ENCODE data around the gene NCMAP. TPM values are rescaled to one million over a fixed set of nuclear protein-coding genes. Genes with fewer than 3 reads are reported as not detected.

The NCMAP gene
- total and polyA plus RNA-seq, 2 of the 8 experiments (the other 6 are each of a cell fraction or from before 2014, with no cell fraction given): 0.21 to 0.39 TPM

DNA sequence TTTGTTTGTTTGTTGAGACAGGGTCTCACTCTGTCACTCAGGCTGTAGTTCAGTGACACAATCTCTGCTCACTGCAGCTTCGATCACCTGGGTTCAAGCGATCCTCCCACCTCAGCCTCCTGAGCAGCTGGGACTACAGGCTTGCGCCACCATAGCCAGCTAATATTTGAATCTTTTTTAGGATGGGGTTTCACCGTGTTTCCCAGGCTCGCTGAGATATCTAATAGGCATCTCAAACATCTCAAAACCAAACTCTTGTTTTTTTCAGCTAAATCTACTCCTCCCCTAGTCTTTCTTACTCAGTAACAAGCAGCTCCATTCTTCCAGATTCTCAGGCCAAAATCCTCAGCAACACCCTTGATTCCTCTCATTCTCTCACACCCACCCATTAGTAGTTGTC lies 65.2 kb downstream of the NCMAP start:
- CTCF ChIA-PET (ENCODE audit: partially characterized antibody): interaction anchor here (1.0 kb wide), 2 partner anchors 11 to 34 kb away, joined by 4 to 6 read pairs; no protein-coding TSS in a partner anchor
- TF ChIP-seq SP1 (IDR thresholded peaks at IDR 0.05; ENCODE audit: low read depth, low read length) (no peak), POLR2A (IDR thresholded peaks at IDR 0.05; ENCODE audit: control extremely low read depth in 1 of 2, low read depth in 2 of 2, low read length in 2 of 2) (no peak), ATF2 (IDR thresholded peaks at IDR 0.05; ENCODE audit: low read length) (no peak), KDM4A (IDR thresholded peaks at IDR 0.05; ENCODE audit: low read depth, low read length, severe bottlenecking) (no peak), POU5F1 (IDR thresholded peaks at IDR 0.05; ENCODE audit: low read depth, low read length) (no peak), FOSL1 (IDR thresholded peaks at IDR 0.05; ENCODE audit: insufficient read depth, low read depth, low read length) (no peak), SRF (IDR thresholded peaks at IDR 0.05; ENCODE audit: low read depth, low read length) (no peak), MAX (IDR thresholded peaks at IDR 0.05) (no peak), HDAC2 (IDR thresholded peaks at IDR 0.05; ENCODE audit: borderline replicate concordance in 1 of 2, low read depth in 2 of 2, low read length in 2 of 2) (no peak), POLR2AphosphoS5 (IDR thresholded peaks at IDR 0.05; ENCODE audit: low read depth, low read length) (no peak), SAP30 (IDR thresholded peaks at IDR 0.05; ENCODE audit: insufficient read depth, insufficient replicate concordance, low read length) (no peak), CREB1 (IDR thresholded peaks at IDR 0.05) (no peak), HDAC6 (IDR thresholded peaks at IDR 0.05; ENCODE audit: low read depth, low read length) (no peak), TEAD4 (IDR thresholded peaks at IDR 0.05; ENCODE audit: low read depth, low read length) (no peak)

More for the DNA sequence above, 65.2 kb downstream of the NCMAP start:
- POLR2A ChIA-PET (ENCODE audit: partially characterized antibody): no interaction called here
- no peak overlapping the region for H3K23ac ChIP-seq (ENCODE audit: insufficient read length)
- H3K18ac ChIP-seq (ENCODE audit: extremely low read depth, low read length): no peak overlapping the region
- no peak overlapping the region for H3K27ac ChIP-seq (ENCODE audit: low read depth, low read length)
- no peak overlapping the region for H2BK5ac ChIP-seq (ENCODE audit: low read depth, low read length)
- H2BK120ac ChIP-seq (replicated peaks; ENCODE audit: low read depth, low read length): no peak overlapping the region
- no peaks in the 10 kb centered on the region for H3K9me3 ChIP-seq (ENCODE audit: insufficient read depth in 2 of 2, low read depth in 1 of 2, low read length in 1 of 2)
- no peak overlapping the region for H3K56ac ChIP-seq (replicated peaks; ENCODE audit: insufficient read length, low read depth, low read length)
- H2BK20ac ChIP-seq (ENCODE audit: low read length): no peak overlapping the region
- no peak overlapping the region for H2BK12ac ChIP-seq (ENCODE audit: low read depth, low read length)
- FAIRE-seq (no peak), DNase-seq (ENCODE audit: low read depth in 1 of 2, low spot score in 2 of 2) (peak in 1 of 2 experiments; percentile 30)
- WGBS, 2 experiments (ENCODE audit: extremely low coverage in 1 of 2, insufficient coverage in 1 of 2, insufficient read length in 1 of 2, insufficient replicate concordance in 2 of 2, low coverage in 1 of 2, low lambda C conversion rate in 2 of 2, missing lambda C conversion rate in 1 of 2): 95% methylated on average over 5 of the region's 5 CpGs; no CpG with 5 or more reads in 1 of the 2 experiments
- no peaks in the 10 kb centered on the region for H3K23me2 ChIP-seq (ENCODE audit: low read depth, low read length)
- no peak overlapping the region for H2AK5ac ChIP-seq (ENCODE audit: low read depth, low read length)
- no peaks in the 10 kb centered on the region for H3K36me3 ChIP-seq (ENCODE audit: control insufficient read depth in 2 of 4, insufficient read depth in 4 of 4, low read length in 3 of 4)
- H3K79me2 ChIP-seq (ENCODE audit: control insufficient read depth in 1 of 2, insufficient read depth in 2 of 2, low read length in 2 of 2): no peaks in the 10 kb centered on the region
- no peak overlapping the region for H4K8ac ChIP-seq (ENCODE audit: extremely low read depth, insufficient read depth, low read length)
- H3K9ac ChIP-seq (replicated peaks in 1 of 4; ENCODE audit: extremely low read depth in 1 of 4, low read depth in 3 of 4, low read length in 3 of 4): no peak overlapping the region
- H3K79me1 ChIP-seq (ENCODE audit: low read depth, low read length): no peaks in the 10 kb centered on the region
- no peak overlapping the region for H3K4me3 ChIP-seq (ENCODE audit: extremely low read depth in 1 of 4, insufficient read depth in 2 of 4, low read depth in 3 of 4, low read length in 4 of 4)
- no peaks in the 10 kb centered on the region for H4K20me1 ChIP-seq (replicated peaks in 1 of 2; ENCODE audit: control insufficient read depth in 1 of 2, insufficient read depth in 2 of 2, low read length in 2 of 2)
- no peak overlapping the region for H2AFZ ChIP-seq (ENCODE audit: low read length)
- no peaks in the 10 kb centered on the region for H3K4me1 ChIP-seq (replicated peaks in 1 of 4; ENCODE audit: control insufficient read depth in 3 of 4, insufficient read depth in 4 of 4, low read length in 3 of 4)
- H3K4ac ChIP-seq (replicated peaks; ENCODE audit: insufficient read length, low read depth, low read length): no peak overlapping the region
- no peaks in the 10 kb centered on the region for H3K27me3 ChIP-seq (replicated peaks in 1 of 4; ENCODE audit: control insufficient read depth in 3 of 4, extremely low read depth in 1 of 4, insufficient read depth in 3 of 4, low read length in 3 of 4)
- H3K14ac ChIP-seq (ENCODE audit: insufficient read length): no peak overlapping the region
- H4K91ac ChIP-seq (replicated peaks; ENCODE audit: insufficient read length, low read length): no peak overlapping the region
- no peak overlapping the region for H3K4me2 ChIP-seq (ENCODE audit: insufficient read depth in 1 of 2, low read depth in 2 of 2, low read length in 2 of 2)
- no peak overlapping the region for H2BK15ac ChIP-seq (ENCODE audit: low read length)
- H4K5ac ChIP-seq (ENCODE audit: insufficient read length, low read depth, low read length): no peak overlapping the region

Data from H1 (cell line).